Vagina (tissue), 2 donors: ENCODE data around the gene ERCC2. TPM values are rescaled to one million over a fixed set of nuclear protein-coding genes. Genes with fewer than 3 reads are reported as not detected.

Experiments used
- DNase-seq, 2 donors: peaks; one replicate each; pipeline ENCODE4 v3.0.0-alpha.2; 2017; ENCODE audit errors: extremely low spot score in 2 of 2
- H3K27ac ChIP-seq: fragments of 200-600 bp; sonication (generic); one replicate; pipeline ENCODE4 v1.5.1; 2019
- H3K27me3 ChIP-seq: fragments of 200-600 bp; sonication (generic); one replicate; pipeline ENCODE4 v1.5.1; 2019
- H3K36me3 ChIP-seq, 2 donors: fragments of 200-600 bp; sonication (generic); one replicate each; pipeline ENCODE4 v1.5.1; 2017 to 2019
- H3K4me1 ChIP-seq: fragments of 200-600 bp; sonication (generic); one replicate; pipeline ENCODE4 v1.5.1; 2019
- H3K4me3 ChIP-seq, 2 donors: fragments of 200-600 bp; sonication (generic); 1 replicate in 1 of 2; 2 replicates in 1 of 2; pipeline ENCODE4 v1.5.1; 2016 to 2019
- H3K9me3 ChIP-seq: fragments of 200-600 bp; sonication (generic); one replicate; pipeline ENCODE4 v1.5.1; 2019
- POLR2A ChIP-seq, 2 donors: fragments of 450-650 bp; IDR thresholded peaks; one replicate each; pipeline ENCODE4 v1.6.1; 2017; ENCODE audit warnings: antibody characterized with exemption in 2 of 2, mild to moderate bottlenecking in 2 of 2, moderate library complexity in 2 of 2
- POLR2AphosphoS5 ChIP-seq, 2 donors: sonication (generic); formaldehyde crosslinking; IDR thresholded peaks; one replicate each; pipeline ENCODE4 v1.9.0; 2017; ENCODE audit warnings: antibody characterized with exemption in 2 of 2, mild to moderate bottlenecking in 2 of 2, low read depth in 1 of 2; ENCODE audit not compliant: insufficient read depth in 1 of 2
- intact Hi-C: fragments of 100-400 bp; cut with DNase I; formaldehyde crosslinking; loops from one replicate; pipeline ENCODE4 v1.15.1; 2023
- total RNA-seq: library from RNA; depleted of rRNA; stranded (reverse); fragments of >200 nt; gene quantifications from one replicate; pipeline ENCODE4 v1.2.3, GENCODE V29; 2016
- TF ChIP-seq, protein P1 (sequence below), 3 experiments: fragments of 450-650 bp in 2 of 3; fragments of 200-600 bp in 1 of 3; sonication (generic) in 1 of 3; IDR thresholded peaks; one replicate each; pipeline ENCODE4 v1.5.1; 2017 to 2019; ENCODE audit warnings: antibody characterized with exemption in 3 of 3, mild to moderate bottlenecking in 2 of 3, moderate library complexity in 2 of 3

The ERCC2 gene
- total RNA-seq, 1 donor from 2014 or later, result 17.9 TPM

DNA sequence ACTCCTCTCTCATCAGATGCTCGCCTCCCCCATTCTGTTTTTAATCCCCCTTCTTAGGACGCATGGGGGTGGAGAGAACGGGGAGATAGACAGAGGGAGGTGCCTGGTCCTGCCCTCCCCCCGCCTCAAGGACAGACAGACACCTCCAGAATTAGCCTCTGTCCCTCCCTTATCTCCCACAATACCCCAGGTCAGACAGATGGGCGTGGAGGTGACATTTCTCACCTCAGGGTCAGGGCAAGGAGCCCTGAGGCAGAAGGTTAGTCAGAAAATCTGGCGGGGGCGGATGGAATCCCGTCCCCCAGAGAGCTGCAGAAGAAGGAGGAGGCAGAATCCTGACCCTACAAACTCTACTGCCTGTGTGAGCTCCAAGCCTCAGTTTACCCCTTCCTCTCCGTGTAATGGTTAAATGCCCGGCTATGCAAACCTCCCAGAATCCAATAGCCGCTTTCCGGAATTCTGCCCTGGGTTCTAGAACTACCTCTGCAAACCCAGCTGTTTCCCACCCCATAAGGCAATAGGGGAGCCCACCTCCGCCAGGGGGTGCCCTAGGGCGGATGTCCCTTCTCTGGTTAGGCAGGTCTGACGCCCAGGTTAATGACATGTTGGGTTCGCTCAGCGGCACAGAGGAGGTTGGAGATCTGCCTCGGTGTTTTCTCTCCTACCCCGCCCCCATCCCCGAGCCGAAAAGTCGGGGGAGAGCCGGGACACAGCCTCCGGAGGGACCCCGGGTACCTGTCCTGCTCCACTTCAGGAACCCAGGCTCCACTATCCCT, 33.6 kb upstream of the ERCC2 start:
- Histone ChIP-seq H3K36me3 (no peaks in the 10 kb centered on the region), H3K4me1 (peaks cover 41% of the 10 kb centered on the region), H3K9me3 (no peaks in the 10 kb centered on the region), H3K27ac (peak overlapping the region; percentile 97), H3K27me3 (no peaks in the 10 kb centered on the region), H3K4me3 (peak overlapping the region; percentile 65 to 69)
- TF ChIP-seq, protein P1, sequence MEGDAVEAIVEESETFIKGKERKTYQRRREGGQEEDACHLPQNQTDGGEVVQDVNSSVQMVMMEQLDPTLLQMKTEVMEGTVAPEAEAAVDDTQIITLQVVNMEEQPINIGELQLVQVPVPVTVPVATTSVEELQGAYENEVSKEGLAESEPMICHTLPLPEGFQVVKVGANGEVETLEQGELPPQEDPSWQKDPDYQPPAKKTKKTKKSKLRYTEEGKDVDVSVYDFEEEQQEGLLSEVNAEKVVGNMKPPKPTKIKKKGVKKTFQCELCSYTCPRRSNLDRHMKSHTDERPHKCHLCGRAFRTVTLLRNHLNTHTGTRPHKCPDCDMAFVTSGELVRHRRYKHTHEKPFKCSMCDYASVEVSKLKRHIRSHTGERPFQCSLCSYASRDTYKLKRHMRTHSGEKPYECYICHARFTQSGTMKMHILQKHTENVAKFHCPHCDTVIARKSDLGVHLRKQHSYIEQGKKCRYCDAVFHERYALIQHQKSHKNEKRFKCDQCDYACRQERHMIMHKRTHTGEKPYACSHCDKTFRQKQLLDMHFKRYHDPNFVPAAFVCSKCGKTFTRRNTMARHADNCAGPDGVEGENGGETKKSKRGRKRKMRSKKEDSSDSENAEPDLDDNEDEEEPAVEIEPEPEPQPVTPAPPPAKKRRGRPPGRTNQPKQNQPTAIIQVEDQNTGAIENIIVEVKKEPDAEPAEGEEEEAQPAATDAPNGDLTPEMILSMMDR (IDR thresholded peaks at IDR 0.05), result no peak
- no peak for TF ChIP-seq POLR2AphosphoS5 (IDR thresholded peaks at IDR 0.05; ENCODE audit: insufficient read depth in 1 of 2, low read depth in 1 of 2)
- TF ChIP-seq POLR2A (IDR thresholded peaks at IDR 0.05), result no peak
- intact Hi-C loops, result no loop called here
- no peak for DNase-seq

DNA sequence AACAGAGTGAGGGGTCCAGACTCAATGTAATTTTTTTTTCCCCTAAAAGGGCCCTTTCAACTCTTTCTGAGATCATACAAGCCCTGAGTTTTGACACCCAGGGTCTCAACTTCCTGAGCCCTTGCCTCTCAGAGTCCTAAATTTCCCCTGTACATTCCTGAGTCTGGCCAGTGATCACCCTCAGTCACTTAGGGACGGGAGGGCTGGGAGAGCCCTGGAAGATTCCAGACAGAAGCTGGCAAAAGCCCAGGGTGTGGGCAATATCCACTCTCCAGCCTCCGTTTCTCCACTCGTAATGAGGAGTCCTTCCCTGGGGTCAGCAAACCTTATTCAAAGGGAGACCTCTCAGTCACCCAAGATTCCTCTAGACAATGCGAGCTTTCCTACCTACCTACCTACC, 32.9 kb upstream of the ERCC2 start:
- DNase-seq, result no peak
- intact Hi-C loops, result no loop called here
- TF ChIP-seq, protein P1 (IDR thresholded peaks at IDR 0.05), result no peak
- no peak for TF ChIP-seq POLR2AphosphoS5 (IDR thresholded peaks at IDR 0.05; ENCODE audit: insufficient read depth in 1 of 2, low read depth in 1 of 2)
- TF ChIP-seq POLR2A (IDR thresholded peaks at IDR 0.05), result no peak
- Histone ChIP-seq H3K4me3 (peak overlapping the region in 1 of 2 donors; percentile 69), H3K27ac (peak overlapping the region; percentile 97), H3K4me1 (peaks cover 48% of the 10 kb centered on the region), H3K9me3 (no peaks in the 10 kb centered on the region), H3K36me3 (no peaks in the 10 kb centered on the region), H3K27me3 (no peaks in the 10 kb centered on the region)

DNA sequence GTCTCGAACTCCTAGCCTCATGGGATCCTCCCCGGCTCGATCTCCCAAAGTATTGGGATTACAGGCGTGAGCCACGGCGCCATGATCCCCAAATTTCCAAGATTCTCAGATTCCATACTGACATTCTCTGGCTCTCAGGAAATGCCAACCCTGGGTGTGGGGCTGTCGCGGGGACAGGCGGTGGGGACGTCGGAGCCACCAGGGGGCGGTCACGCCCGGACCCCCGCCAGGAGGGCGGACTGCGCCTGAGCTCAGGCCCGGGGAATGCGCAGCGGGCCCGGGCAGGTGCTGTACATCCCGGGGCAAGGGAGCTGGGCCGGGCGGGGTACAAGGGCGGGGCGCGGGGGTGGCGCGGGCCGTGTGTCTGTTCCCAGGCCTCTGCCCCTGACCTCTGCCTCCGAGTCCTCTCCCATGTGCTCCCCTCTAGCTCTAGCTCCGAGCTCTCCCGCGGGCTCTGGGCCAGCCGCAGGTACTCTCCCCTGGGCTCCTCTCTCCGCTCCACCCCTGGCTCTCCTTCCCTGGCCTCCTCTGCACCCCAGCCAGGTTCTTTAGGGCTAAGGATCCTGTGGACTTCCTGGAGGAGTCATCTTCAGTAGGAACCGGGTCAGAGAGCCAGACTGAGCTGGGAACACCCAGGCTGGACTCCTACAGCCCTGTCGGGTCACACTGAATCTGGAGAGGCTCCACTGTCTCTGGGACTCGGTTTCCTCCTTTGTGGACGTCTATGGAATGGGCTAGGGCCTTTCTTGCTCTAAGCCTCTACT, 32.1 kb upstream of the ERCC2 start:
- peak in 1 of 2 donors; percentile 38 for TF ChIP-seq POLR2AphosphoS5 (IDR thresholded peaks at IDR 0.05; ENCODE audit: insufficient read depth in 1 of 2, low read depth in 1 of 2)
- TF ChIP-seq, protein P1 (IDR thresholded peaks at IDR 0.05), result peak in 1 of 3 experiments; percentile 13
- no peak for TF ChIP-seq POLR2A (IDR thresholded peaks at IDR 0.05)
- Histone ChIP-seq H3K27ac (peak overlapping the region; percentile 97), H3K4me1 (peaks cover 51% of the 10 kb centered on the region), H3K27me3 (no peaks in the 10 kb centered on the region), H3K36me3 (no peaks in the 10 kb centered on the region), H3K9me3 (no peaks in the 10 kb centered on the region), H3K4me3 (peak overlapping the region; percentile 18 to 69)
- intact Hi-C loops, result no loop called here
- no peak for DNase-seq

DNA sequence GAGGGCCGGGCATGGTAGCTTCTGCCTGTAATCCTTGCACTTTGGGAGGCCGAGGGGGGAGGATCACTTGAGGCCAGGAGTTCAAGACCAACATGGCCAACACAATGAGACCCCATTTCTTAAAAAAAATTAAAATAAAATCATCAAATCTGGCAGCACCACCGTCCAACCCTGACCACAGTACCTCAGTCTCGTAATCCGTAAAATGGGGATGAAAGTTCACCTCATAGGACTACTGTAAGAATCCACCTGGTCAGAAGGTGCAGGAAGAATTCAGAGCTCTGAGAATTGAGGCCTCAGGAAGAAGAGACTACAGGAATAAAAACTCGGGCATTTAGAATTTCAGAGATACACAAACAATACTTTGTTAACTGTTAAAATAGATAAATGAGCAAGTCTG, 31.4 kb upstream of the ERCC2 start:
- peak overlapping the region; percentile 97 for H3K27ac ChIP-seq
- no peak for DNase-seq
- H3K36me3 ChIP-seq, result no peaks in the 10 kb centered on the region
- H3K27me3 ChIP-seq, result no peaks in the 10 kb centered on the region
- peak overlapping the region in 1 of 2 donors; percentile 69 for H3K4me3 ChIP-seq
- peaks cover 44% of the 10 kb centered on the region for H3K4me1 ChIP-seq
- TF ChIP-seq, protein P1 (IDR thresholded peaks at IDR 0.05), result no peak
- no peak for TF ChIP-seq POLR2AphosphoS5 (IDR thresholded peaks at IDR 0.05; ENCODE audit: insufficient read depth in 1 of 2, low read depth in 1 of 2)
- TF ChIP-seq POLR2A (IDR thresholded peaks at IDR 0.05), result no peak
- H3K9me3 ChIP-seq, result no peaks in the 10 kb centered on the region
- intact Hi-C loops, result no loop called here
